HepG2 (cell line): ENCODE measurements around the gene PNMA3. TPM values are rescaled to one million over a fixed set of nuclear protein-coding genes. Genes with fewer than 3 reads are reported as not detected.

ENCODE experiments used
- ATAC-seq: fragments of 200-7000 bp; cut with Tn5 transposase; 3 replicates; pipeline ENCODE4 v1.9.1; 2020; ENCODE audit warnings: mild to moderate bottlenecking, moderate library complexity
- BruUV-seq: library from RNA; stranded (reverse); fragments of 400-500 nt; replicated peaks from 2 replicates; lab custom pipeline; 2021; lab: Mats Ljungman, UMichigan
- CTCF ChIA-PET: fragments of 300-600 bp; formaldehyde crosslinking; extraction: SDS; loops from one replicate; lab custom pipeline; 2021; ENCODE audit warnings: low total read pairs, inconsistent platforms, low intra/inter-chr PET ratio; lab: Yijun Ruan, JAX
- POLR2A ChIA-PET: fragments of 350-600 bp; sonication (Branson Sonifier 250); formaldehyde crosslinking; loops from one replicate; lab custom pipeline; 2020; ENCODE audit warnings: antibody characterized with exemption, inconsistent platforms; lab: Yijun Ruan, JAX
- DNase-seq: peaks from one replicate; pipeline ENCODE4 v3.0.0-alpha.2; 2015; ENCODE audit warnings: low spot score
- FAIRE-seq: peaks from 3 replicates; lab custom pipeline; 2011; peaks lifted over from hg19 to GRCh38; lab: Jason Lieb, UNC
- H2AFZ ChIP-seq: one replicate; pipeline ENCODE4 v1.6.1; 2011; ENCODE audit warnings: low read length, inconsistent platforms
- H3K27ac ChIP-seq: fragments of 300-600 bp; 3 replicates; pipeline ENCODE4 v1.8.0; 2011; ENCODE audit warnings: mixed run types, mild to moderate bottlenecking, mixed read lengths, low read length, inconsistent platforms; ENCODE audit not compliant: insufficient read depth; ENCODE audit errors: extremely low read length
- H3K27me3 ChIP-seq, 2 experiments: fragments of 200-600 bp in 1 of 2; 2 replicates in 1 of 2; 3 replicates in 1 of 2; pipeline versions ENCODE4 v1.6.0 to v1.8.0; 2011; ENCODE audit warnings: low read length in 2 of 2, mild to moderate bottlenecking in 2 of 2, moderate library complexity in 2 of 2, inconsistent platforms in 1 of 2; ENCODE audit not compliant: insufficient read depth in 2 of 2, control insufficient read depth in 1 of 2
- H3K36me3 ChIP-seq, 2 experiments: fragments of 200-600 bp in 1 of 2; replicated peaks in 1 of 2; 2 replicates in 1 of 2; 3 replicates in 1 of 2; pipeline versions ENCODE4 v1.5.1 to v1.8.0; 2011; ENCODE audit warnings: low read length in 2 of 2, inconsistent platforms in 1 of 2; ENCODE audit not compliant: insufficient read depth in 2 of 2, control insufficient read depth in 1 of 2
- H3K4me1 ChIP-seq: 2 replicates; pipeline ENCODE4 v1.5.1; 2012; ENCODE audit warnings: low read length, inconsistent platforms; ENCODE audit not compliant: insufficient read depth
- H3K4me2 ChIP-seq: 2 replicates; pipeline ENCODE4 v1.6.0; 2011; ENCODE audit warnings: low read depth, low read length, inconsistent platforms
- H3K4me3 ChIP-seq, 3 experiments: fragments of 200-600 bp in 1 of 3; sonication (generic), shearing (Covaris generic) in 1 of 3; replicated peaks in 1 of 3; 2 replicates each; pipeline ENCODE4 v1.5.1; 2011 to 2016; ENCODE audit warnings: low read length in 3 of 3, inconsistent platforms in 2 of 3, low read depth in 2 of 3, mild to moderate bottlenecking in 2 of 3, control low read depth in 1 of 3, mixed read lengths in 1 of 3; ENCODE audit not compliant: insufficient read depth in 1 of 3
- H3K79me2 ChIP-seq: one replicate; pipeline ENCODE4 v1.6.1; 2011; ENCODE audit warnings: low read length, inconsistent platforms; ENCODE audit not compliant: insufficient read depth
- H3K9ac ChIP-seq: 2 replicates; pipeline ENCODE4 v1.6.0; 2011; ENCODE audit warnings: mild to moderate bottlenecking, low read depth, low read length, inconsistent platforms; ENCODE audit not compliant: insufficient read depth
- H3K9me3 ChIP-seq: 2 replicates; pipeline ENCODE4 v1.5.1; 2012; ENCODE audit warnings: mild to moderate bottlenecking, low read length
- H4K20me1 ChIP-seq: 2 replicates; pipeline ENCODE4 v1.6.0; 2011; ENCODE audit warnings: inconsistent platforms, mild to moderate bottlenecking, low read length, moderate library complexity; ENCODE audit not compliant: insufficient read depth
- CC2D1A ChIP-seq: sonication (generic); formaldehyde crosslinking; IDR thresholded peaks from 2 replicates; pipeline ENCODE4 v1.8.1; 2023; ENCODE audit warnings: mild to moderate bottlenecking, missing genetic modification reagents
- RARG ChIP-seq: sonication (generic); formaldehyde crosslinking; IDR thresholded peaks from 2 replicates; pipeline ENCODE4 v1.4.0; 2020; ENCODE audit warnings: low read depth, mild to moderate bottlenecking, missing genetic modification reagents
- ZNF33A ChIP-seq: sonication (generic); formaldehyde crosslinking; IDR thresholded peaks from 2 replicates; pipeline ENCODE4 v1.5.1; 2020; ENCODE audit warnings: missing genetic modification reagents, mild to moderate bottlenecking, moderate library complexity, borderline replicate concordance
- WGBS: methylation state at CpG from one replicate; pipeline ENCODE4 v1.1.6; 2017; ENCODE audit warnings: low lambda C conversion rate; 5-methylcytosine and 5-hydroxymethylcytosine counted together
- in situ Hi-C: cut with HindIII; loops from 2 replicates; pipeline ENCODE4 v1.10.0; 2017; ENCODE audit warnings: low pct_unique_long_range_greater_than_20kb; ENCODE audit not compliant: extremely low pct_ligation_motif_present
- intact Hi-C: fragments of 100-400 bp; cut with micrococcal nuclease; formaldehyde crosslinking; loops from one replicate; pipeline ENCODE4 v1.10.0; 2022; ENCODE audit not compliant: unreplicated experiment
- polyA plus RNA-seq, 8 experiments: library from polyadenylated mRNA; depleted of rRNA in 3 of 8; stranded (reverse) in 7 of 8; unstranded in 1 of 8; fragments of >200 nt; fragmentation: Illumina TruSeq in 4 of 8; extraction: Trizol in 4 of 8; gene quantifications; 2 replicates each; pipeline versions ENCODE4 v1.2.1 to v1.2.3, GENCODE V29; 2011 to 2016; ENCODE audit warnings: low read depth in 4 of 8, missing spikeins in 1 of 8, mixed read lengths in 1 of 8; ENCODE audit not compliant: insufficient read depth in 1 of 8
- total RNA-seq, 5 experiments: library from RNA; depleted of rRNA; stranded (reverse); fragments of >200 nt; fragmentation: Illumina TruSeq; extraction: Trizol; gene quantifications; 2 replicates each; pipeline ENCODE4 v1.2.3, GENCODE V29; 2016; ENCODE audit warnings: low read depth in 1 of 5
- TF ChIP-seq, protein P1 (sequence below): IDR thresholded peaks from 2 replicates; pipeline ENCODE4 v1.6.1; 2016; ENCODE audit warnings: low read depth
- TF ChIP-seq, protein P2 (sequence below): sonication (generic); formaldehyde crosslinking; IDR thresholded peaks from 2 replicates; pipeline ENCODE4 v1.4.0; 2020; ENCODE audit warnings: missing genetic modification reagents
- TF ChIP-seq, protein P3 (sequence below): sonication (generic); formaldehyde crosslinking; IDR thresholded peaks from 2 replicates; pipeline ENCODE4 v1.8.1; 2023; ENCODE audit warnings: missing genetic modification reagents, inconsistent platforms, borderline replicate concordance
- TF ChIP-seq, protein P4 (sequence below): IDR thresholded peaks from 2 replicates; pipeline ENCODE4 v1.6.1; 2016; ENCODE audit warnings: low read depth, missing genetic modification reagents, missing compliant biosample characterization

Gene PNMA3
- total and polyA plus RNA-seq, 2 of the 13 experiments (the other 11 are each of a cell fraction or from before 2014, with no cell fraction given), result not detected

DNA sequence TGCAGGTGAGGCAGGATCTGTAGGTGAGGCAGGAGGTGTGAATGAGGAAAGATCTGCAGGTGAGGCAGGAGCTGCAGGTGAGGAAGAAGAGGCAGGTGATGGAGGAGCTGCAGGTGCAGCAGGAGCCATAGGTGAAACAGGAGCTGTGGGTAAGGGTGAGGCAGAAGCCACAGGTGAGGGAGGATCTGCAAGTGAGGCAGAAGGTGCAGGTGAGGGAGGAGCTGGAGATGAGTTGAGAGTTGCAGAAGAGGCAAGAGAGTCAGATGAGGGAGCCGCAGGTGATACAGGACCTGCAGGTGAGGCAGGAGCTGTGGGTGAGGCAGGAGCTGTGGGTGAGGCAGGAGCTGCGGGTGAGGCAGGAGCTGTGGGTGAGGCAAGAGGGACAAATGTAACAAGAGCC lies 27.1 kb upstream of the PNMA3 start:
- Histone ChIP-seq H3K9ac (no peak overlapping the region), H3K4me3 (no peak overlapping the region), H2AFZ (no peak overlapping the region), H3K4me2 (no peak overlapping the region), H3K27ac (no peak overlapping the region), H3K79me2 (no peaks in the 10 kb centered on the region), H3K36me3 (no peaks in the 10 kb centered on the region), H3K4me1 (0 out of 2 replicates have a peak, but pooled peaks cover 9% of the 10 kb centered on the region), H3K27me3 (no peaks in the 10 kb centered on the region), H4K20me1 (no peaks in the 10 kb centered on the region), H3K9me3 (no peaks in the 10 kb centered on the region)
- BruUV-seq, result no TSS peak
- TF ChIP-seq, protein P1, sequence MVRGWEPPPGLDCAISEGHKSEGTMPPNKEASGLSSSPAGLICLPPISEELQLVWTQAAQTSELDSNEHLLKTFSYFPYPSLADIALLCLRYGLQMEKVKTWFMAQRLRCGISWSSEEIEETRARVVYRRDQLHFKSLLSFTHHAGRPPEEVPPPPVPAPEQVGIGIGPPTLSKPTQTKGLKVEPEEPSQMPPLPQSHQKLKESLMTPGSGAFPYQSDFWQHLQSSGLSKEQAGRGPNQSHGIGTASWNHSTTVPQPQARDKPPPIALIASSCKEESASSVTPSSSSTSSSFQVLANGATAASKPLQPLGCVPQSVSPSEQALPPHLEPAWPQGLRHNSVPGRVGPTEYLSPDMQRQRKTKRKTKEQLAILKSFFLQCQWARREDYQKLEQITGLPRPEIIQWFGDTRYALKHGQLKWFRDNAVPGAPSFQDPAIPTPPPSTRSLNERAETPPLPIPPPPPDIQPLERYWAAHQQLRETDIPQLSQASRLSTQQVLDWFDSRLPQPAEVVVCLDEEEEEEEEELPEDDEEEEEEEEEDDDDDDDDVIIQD (CRISPR knock-in tag), result no peak
- ChIA-PET CTCF (no interaction called here), POLR2A (no interaction called here)
- ATAC-seq (no peak), FAIRE-seq (no peak), DNase-seq (no peak)
- intact Hi-C loops (no loop called here), in situ Hi-C loops (no loop called here)
- WGBS, result 0% methylated on average over 2 of the region's 2 CpGs

DNA sequence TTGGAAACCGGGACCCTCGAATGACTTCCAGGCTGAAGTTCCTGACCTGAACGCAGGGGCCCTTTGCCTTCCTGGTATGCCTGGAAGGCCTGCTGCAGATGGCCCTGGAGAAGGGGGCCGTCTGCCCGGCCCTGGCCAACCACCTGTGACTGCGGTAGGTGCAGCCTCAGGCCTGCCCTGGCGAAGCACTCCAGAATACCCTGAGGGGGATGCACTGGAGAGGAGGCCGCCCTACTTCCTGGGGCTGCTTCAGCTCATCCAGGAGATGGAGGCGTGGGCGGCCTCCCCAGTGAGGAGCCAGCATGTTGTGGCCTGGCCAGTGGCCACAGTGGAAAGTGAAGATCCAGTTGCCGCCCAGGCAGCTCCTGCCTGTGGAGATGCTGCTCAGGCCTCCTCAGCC lies 26.4 kb upstream of the PNMA3 start:
- ATAC-seq (no peak), DNase-seq (no peak), FAIRE-seq (no peak)
- intact Hi-C loops (no loop called here), in situ Hi-C loops (loop anchor here (5.0 to 10.0 kb wide), 2 partner anchors 88 to 385 kb away; partner anchors contain the start of gene ZFP92)
- Histone ChIP-seq H3K4me2 (no peak overlapping the region), H4K20me1 (no peaks in the 10 kb centered on the region), H3K27me3 (no peaks in the 10 kb centered on the region), H3K27ac (no peak overlapping the region), H2AFZ (no peak overlapping the region), H3K9me3 (no peaks in the 10 kb centered on the region), H3K4me1 (0 out of 2 replicates have a peak, but pooled peaks cover 9% of the 10 kb centered on the region), H3K9ac (no peak overlapping the region), H3K36me3 (no peaks in the 10 kb centered on the region), H3K4me3 (no peak overlapping the region), H3K79me2 (no peaks in the 10 kb centered on the region)
- no TSS peak for BruUV-seq
- ChIA-PET POLR2A (no interaction called here), CTCF (no interaction called here)
- no CpG with 5 or more reads among the region's 11 CpGs for WGBS
- TF ChIP-seq, protein P2, sequence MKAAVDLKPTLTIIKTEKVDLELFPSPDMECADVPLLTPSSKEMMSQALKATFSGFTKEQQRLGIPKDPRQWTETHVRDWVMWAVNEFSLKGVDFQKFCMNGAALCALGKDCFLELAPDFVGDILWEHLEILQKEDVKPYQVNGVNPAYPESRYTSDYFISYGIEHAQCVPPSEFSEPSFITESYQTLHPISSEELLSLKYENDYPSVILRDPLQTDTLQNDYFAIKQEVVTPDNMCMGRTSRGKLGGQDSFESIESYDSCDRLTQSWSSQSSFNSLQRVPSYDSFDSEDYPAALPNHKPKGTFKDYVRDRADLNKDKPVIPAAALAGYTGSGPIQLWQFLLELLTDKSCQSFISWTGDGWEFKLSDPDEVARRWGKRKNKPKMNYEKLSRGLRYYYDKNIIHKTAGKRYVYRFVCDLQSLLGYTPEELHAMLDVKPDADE, result no peak
- TF ChIP-seq RARG (CRISPR knock-in tag), result no peak
- TF ChIP-seq, protein P3, sequence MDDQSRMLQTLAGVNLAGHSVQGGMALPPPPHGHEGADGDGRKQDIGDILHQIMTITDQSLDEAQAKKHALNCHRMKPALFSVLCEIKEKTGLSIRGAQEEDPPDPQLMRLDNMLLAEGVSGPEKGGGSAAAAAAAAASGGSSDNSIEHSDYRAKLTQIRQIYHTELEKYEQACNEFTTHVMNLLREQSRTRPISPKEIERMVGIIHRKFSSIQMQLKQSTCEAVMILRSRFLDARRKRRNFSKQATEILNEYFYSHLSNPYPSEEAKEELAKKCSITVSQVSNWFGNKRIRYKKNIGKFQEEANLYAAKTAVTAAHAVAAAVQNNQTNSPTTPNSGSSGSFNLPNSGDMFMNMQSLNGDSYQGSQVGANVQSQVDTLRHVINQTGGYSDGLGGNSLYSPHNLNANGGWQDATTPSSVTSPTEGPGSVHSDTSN (CRISPR knock-in tag), result no peak
- no peak for TF ChIP-seq CC2D1A (CRISPR knock-in tag)
- TF ChIP-seq, protein P4, sequence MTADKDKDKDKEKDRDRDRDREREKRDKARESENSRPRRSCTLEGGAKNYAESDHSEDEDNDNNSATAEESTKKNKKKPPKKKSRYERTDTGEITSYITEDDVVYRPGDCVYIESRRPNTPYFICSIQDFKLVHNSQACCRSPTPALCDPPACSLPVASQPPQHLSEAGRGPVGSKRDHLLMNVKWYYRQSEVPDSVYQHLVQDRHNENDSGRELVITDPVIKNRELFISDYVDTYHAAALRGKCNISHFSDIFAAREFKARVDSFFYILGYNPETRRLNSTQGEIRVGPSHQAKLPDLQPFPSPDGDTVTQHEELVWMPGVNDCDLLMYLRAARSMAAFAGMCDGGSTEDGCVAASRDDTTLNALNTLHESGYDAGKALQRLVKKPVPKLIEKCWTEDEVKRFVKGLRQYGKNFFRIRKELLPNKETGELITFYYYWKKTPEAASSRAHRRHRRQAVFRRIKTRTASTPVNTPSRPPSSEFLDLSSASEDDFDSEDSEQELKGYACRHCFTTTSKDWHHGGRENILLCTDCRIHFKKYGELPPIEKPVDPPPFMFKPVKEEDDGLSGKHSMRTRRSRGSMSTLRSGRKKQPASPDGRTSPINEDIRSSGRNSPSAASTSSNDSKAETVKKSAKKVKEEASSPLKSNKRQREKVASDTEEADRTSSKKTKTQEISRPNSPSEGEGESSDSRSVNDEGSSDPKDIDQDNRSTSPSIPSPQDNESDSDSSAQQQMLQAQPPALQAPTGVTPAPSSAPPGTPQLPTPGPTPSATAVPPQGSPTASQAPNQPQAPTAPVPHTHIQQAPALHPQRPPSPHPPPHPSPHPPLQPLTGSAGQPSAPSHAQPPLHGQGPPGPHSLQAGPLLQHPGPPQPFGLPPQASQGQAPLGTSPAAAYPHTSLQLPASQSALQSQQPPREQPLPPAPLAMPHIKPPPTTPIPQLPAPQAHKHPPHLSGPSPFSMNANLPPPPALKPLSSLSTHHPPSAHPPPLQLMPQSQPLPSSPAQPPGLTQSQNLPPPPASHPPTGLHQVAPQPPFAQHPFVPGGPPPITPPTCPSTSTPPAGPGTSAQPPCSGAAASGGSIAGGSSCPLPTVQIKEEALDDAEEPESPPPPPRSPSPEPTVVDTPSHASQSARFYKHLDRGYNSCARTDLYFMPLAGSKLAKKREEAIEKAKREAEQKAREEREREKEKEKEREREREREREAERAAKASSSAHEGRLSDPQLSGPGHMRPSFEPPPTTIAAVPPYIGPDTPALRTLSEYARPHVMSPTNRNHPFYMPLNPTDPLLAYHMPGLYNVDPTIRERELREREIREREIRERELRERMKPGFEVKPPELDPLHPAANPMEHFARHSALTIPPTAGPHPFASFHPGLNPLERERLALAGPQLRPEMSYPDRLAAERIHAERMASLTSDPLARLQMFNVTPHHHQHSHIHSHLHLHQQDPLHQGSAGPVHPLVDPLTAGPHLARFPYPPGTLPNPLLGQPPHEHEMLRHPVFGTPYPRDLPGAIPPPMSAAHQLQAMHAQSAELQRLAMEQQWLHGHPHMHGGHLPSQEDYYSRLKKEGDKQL (CRISPR knock-in tag), result no peak
- TF ChIP-seq ZNF33A (CRISPR knock-in tag), result no peak
